ENCODE measurements around the gene PAK2. TPM values are rescaled to one million over a fixed set of nuclear protein-coding genes. Genes with fewer than 3 reads are reported as not detected.

The PAK2 gene
- total and polyA plus RNA-seq, 7 donors = 17.3 to 79.4 (median 44.3) TPM

- no peaks in the 10 kb centered on the region for H3K9me3 ChIP-seq
- ATAC-seq (peak in 3 of 4 donors; percentile 62 to 72 (median 64)), DNase-seq (no peak)
- 41 to 57% (median 53%) methylated on average over 5 of the region's 5 CpGs for WGBS, 3 donors
- H3K27me3 ChIP-seq (ENCODE audit: insufficient read depth in 3 of 3, low read length in 2 of 3) = no peaks in the 10 kb centered on the region
- intact Hi-C loops (cut with DNase I) = no loop called here
- peaks cover 0 to 19% of the 10 kb centered on the region in 2 donors for H3K36me3 ChIP-seq (ENCODE audit: insufficient read depth in 1 of 2, low read depth in 1 of 2)
- no peak overlapping the region for H3K27ac ChIP-seq
- no peak overlapping the region for H3K4me3 ChIP-seq
- peaks cover 15% of the 10 kb centered on the region for H3K4me1 ChIP-seq
- no peak for TF ChIP-seq CTCF (IDR thresholded peaks at IDR 0.05)
Measured at GRCh38 chr3:196788528-196788927, 48.9 kb downstream of the PAK2 start.

GRCh38 chr3:196789885-196790359 is 50.3 kb downstream of the PAK2 start:
- intact Hi-C loops (cut with DNase I) = loop anchor here in 1 of 2 donors (10.0 kb wide), 1 partner anchor 45 kb away; no protein-coding TSS in a partner anchor
- TF ChIP-seq CTCF (IDR thresholded peaks at IDR 0.05) = no peak
- no peak overlapping the region for H3K27ac ChIP-seq
- peaks cover 0 to 13% of the 10 kb centered on the region in 2 donors for H3K36me3 ChIP-seq (ENCODE audit: insufficient read depth in 1 of 2, low read depth in 1 of 2)
- DNase-seq (no peak), ATAC-seq (no peak)
- WGBS, 3 donors = 97 to 99% (median 98%) methylated on average over 6 of the region's 6 CpGs
- H3K4me1 ChIP-seq = peaks cover 17% of the 10 kb centered on the region
- no peaks in the 10 kb centered on the region for H3K27me3 ChIP-seq (ENCODE audit: insufficient read depth in 3 of 3, low read length in 2 of 3)
- no peaks in the 10 kb centered on the region for H3K9me3 ChIP-seq
- no peak overlapping the region for H3K4me3 ChIP-seq

GRCh38 chr3:196790636-196791035 is 51.0 kb downstream of the PAK2 start:
- ATAC-seq (no peak), DNase-seq (no peak)
- no peak for TF ChIP-seq CTCF (IDR thresholded peaks at IDR 0.05)
- Histone ChIP-seq H3K4me3 (no peak overlapping the region), H3K4me1 (peaks cover 17% of the 10 kb centered on the region), H3K27me3 (ENCODE audit: insufficient read depth in 3 of 3, low read length in 2 of 3) (no peaks in the 10 kb centered on the region), H3K9me3 (no peaks in the 10 kb centered on the region), H3K27ac (no peak overlapping the region), H3K36me3 (ENCODE audit: insufficient read depth in 1 of 2, low read depth in 1 of 2) (peaks cover 0 to 8% of the 10 kb centered on the region in 2 donors)
- WGBS, 3 donors = 85 to 98% (median 98%) methylated on average over 6 of the region's 6 CpGs
- intact Hi-C loops (cut with DNase I) = loop anchor here in 1 of 2 donors (10.0 kb wide), 1 partner anchor 46 kb away; no protein-coding TSS in a partner anchor

- Histone ChIP-seq H3K4me3 (no peak overlapping the region), H3K36me3 (ENCODE audit: insufficient read depth in 1 of 2, low read depth in 1 of 2) (no peaks in the 10 kb centered on the region), H3K27me3 (ENCODE audit: insufficient read depth in 3 of 3, low read length in 2 of 3) (no peaks in the 10 kb centered on the region), H3K9me3 (no peaks in the 10 kb centered on the region), H3K27ac (peak overlapping the region; percentile 37), H3K4me1 (peaks cover 22% of the 10 kb centered on the region)
- no peak for TF ChIP-seq CTCF (IDR thresholded peaks at IDR 0.05)
- DNase-seq (no peak), ATAC-seq (peak; percentile 53 to 78 (median 60))
- intact Hi-C loops (cut with DNase I) = loop anchor here in 1 of 2 donors (10.0 kb wide), 1 partner anchor 48 kb away; no protein-coding TSS in a partner anchor
- WGBS, 3 donors = 43 to 62% (median 56%) methylated on average over 5 of the region's 5 CpGs
Measured at GRCh38 chr3:196792771-196793170, 53.1 kb downstream of the PAK2 start.

GRCh38 chr3:196793246-196793645 is 53.6 kb downstream of the PAK2 start:
- Histone ChIP-seq H3K4me1 (peaks cover 18% of the 10 kb centered on the region), H3K9me3 (no peaks in the 10 kb centered on the region), H3K27ac (peak overlapping the region; percentile 37), H3K36me3 (ENCODE audit: insufficient read depth in 1 of 2, low read depth in 1 of 2) (no peaks in the 10 kb centered on the region), H3K27me3 (ENCODE audit: insufficient read depth in 3 of 3, low read length in 2 of 3) (no peaks in the 10 kb centered on the region), H3K4me3 (no peak overlapping the region)
- 83 to 89% (median 88%) methylated on average over 1 of the region's 1 CpG for WGBS, 3 donors
- DNase-seq = no peak
- ATAC-seq = peak; percentile 64 to 80 (median 72)
- intact Hi-C loops (cut with DNase I) = loop anchor here in 1 of 2 donors (10.0 kb wide), 1 partner anchor 48 kb away; no protein-coding TSS in a partner anchor
- no peak for TF ChIP-seq CTCF (IDR thresholded peaks at IDR 0.05)
